Measurements from ENCODE around the gene XXYLT1. TPM values are rescaled to one million over a fixed set of nuclear protein-coding genes. Genes with fewer than 3 reads are reported as not detected.

The XXYLT1 gene
- total and polyA plus RNA-seq, 10 of the 15 experiments (the other 5 are each of a cell fraction or from before 2014, with no cell fraction given): 1.2 to 14.2 (median 9.3) TPM

- TF ChIP-seq, protein P1, sequence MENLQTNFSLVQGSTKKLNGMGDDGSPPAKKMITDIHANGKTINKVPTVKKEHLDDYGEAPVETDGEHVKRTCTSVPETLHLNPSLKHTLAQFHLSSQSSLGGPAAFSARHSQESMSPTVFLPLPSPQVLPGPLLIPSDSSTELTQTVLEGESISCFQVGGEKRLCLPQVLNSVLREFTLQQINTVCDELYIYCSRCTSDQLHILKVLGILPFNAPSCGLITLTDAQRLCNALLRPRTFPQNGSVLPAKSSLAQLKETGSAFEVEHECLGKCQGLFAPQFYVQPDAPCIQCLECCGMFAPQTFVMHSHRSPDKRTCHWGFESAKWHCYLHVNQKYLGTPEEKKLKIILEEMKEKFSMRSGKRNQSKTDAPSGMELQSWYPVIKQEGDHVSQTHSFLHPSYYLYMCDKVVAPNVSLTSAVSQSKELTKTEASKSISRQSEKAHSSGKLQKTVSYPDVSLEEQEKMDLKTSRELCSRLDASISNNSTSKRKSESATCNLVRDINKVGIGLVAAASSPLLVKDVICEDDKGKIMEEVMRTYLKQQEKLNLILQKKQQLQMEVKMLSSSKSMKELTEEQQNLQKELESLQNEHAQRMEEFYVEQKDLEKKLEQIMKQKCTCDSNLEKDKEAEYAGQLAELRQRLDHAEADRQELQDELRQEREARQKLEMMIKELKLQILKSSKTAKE (IDR thresholded peaks at IDR 0.05; ENCODE audit: low read depth, poor library complexity, severe bottlenecking): no peak
- TF ChIP-seq KDM1A (IDR thresholded peaks at IDR 0.05; ENCODE audit: borderline replicate concordance): no peak
- TF ChIP-seq, protein P2, sequence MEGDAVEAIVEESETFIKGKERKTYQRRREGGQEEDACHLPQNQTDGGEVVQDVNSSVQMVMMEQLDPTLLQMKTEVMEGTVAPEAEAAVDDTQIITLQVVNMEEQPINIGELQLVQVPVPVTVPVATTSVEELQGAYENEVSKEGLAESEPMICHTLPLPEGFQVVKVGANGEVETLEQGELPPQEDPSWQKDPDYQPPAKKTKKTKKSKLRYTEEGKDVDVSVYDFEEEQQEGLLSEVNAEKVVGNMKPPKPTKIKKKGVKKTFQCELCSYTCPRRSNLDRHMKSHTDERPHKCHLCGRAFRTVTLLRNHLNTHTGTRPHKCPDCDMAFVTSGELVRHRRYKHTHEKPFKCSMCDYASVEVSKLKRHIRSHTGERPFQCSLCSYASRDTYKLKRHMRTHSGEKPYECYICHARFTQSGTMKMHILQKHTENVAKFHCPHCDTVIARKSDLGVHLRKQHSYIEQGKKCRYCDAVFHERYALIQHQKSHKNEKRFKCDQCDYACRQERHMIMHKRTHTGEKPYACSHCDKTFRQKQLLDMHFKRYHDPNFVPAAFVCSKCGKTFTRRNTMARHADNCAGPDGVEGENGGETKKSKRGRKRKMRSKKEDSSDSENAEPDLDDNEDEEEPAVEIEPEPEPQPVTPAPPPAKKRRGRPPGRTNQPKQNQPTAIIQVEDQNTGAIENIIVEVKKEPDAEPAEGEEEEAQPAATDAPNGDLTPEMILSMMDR (IDR thresholded peaks at IDR 0.05 in 2 of 3, conservative IDR thresholded peaks at IDR 0.05 in 1 of 3; ENCODE audit: control insufficient read depth in 2 of 3, extremely low read depth in 1 of 3, insufficient read depth in 1 of 3, low read depth in 3 of 3, low read length in 3 of 3): peak; percentile 47 to 63 (median 55); a peak in 5 of 6 replicates
- TF ChIP-seq STAT1 (conservative IDR thresholded peaks at IDR 0.05): peak; percentile 65; the same call in 1 of the 2 replicates
- no peak for TF ChIP-seq ELK1 (IDR thresholded peaks at IDR 0.05; ENCODE audit: low read depth, low read length)
- TF ChIP-seq ATF7 (IDR thresholded peaks at IDR 0.05; ENCODE audit: low read depth): no peak
- no peak for TF ChIP-seq HDGF (IDR thresholded peaks at IDR 0.05)
- 0 out of 2 replicates have a peak, but pooled peaks have one; percentile 6 for TF ChIP-seq RAD21 (IDR thresholded peaks at IDR 0.05; ENCODE audit: insufficient read depth, low read depth, low read length)
- TF ChIP-seq CBFB (IDR thresholded peaks at IDR 0.05; ENCODE audit: low read depth): no peak
- no peak for TF ChIP-seq SPI1 (IDR thresholded peaks at IDR 0.05; ENCODE audit: borderline replicate concordance, insufficient read depth, low read depth, low read length)
- TF ChIP-seq CUX1 (IDR thresholded peaks at IDR 0.05; ENCODE audit: insufficient replicate concordance, low read depth, low read length): no peak
- TF ChIP-seq, protein P3, sequence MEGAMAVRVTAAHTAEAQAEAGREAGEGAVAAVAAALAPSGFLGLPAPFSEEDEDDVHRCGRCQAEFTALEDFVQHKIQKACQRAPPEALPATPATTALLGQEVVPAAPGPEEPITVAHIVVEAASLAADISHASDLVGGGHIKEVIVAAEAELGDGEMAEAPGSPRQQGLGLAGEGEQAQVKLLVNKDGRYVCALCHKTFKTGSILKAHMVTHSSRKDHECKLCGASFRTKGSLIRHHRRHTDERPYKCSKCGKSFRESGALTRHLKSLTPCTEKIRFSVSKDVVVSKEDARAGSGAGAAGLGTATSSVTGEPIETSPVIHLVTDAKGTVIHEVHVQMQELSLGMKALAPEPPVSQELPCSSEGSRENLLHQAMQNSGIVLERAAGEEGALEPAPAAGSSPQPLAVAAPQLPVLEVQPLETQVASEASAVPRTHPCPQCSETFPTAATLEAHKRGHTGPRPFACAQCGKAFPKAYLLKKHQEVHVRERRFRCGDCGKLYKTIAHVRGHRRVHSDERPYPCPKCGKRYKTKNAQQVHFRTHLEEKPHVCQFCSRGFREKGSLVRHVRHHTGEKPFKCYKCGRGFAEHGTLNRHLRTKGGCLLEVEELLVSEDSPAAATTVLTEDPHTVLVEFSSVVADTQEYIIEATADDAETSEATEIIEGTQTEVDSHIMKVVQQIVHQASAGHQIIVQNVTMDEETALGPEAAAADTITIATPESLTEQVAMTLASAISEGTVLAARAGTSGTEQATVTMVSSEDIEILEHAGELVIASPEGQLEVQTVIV (IDR thresholded peaks at IDR 0.05; ENCODE audit: borderline replicate concordance, partially characterized antibody): peak; percentile 58
- TF ChIP-seq CHD1 (IDR thresholded peaks at IDR 0.05; ENCODE audit: low read depth, low read length): no peak
- peak; percentile 86 for TF ChIP-seq SP1 (IDR thresholded peaks at IDR 0.05; ENCODE audit: low read depth, low read length)
These were observed at the start of gene XXYLT1 (continued) for GRCh38 chr3:195270817-195271409.
